NB4 (cell line): ENCODE data around the gene LANCL2.

Experiments
- POLR2A ChIP-seq: IDR thresholded peaks from 2 replicates; pipeline ENCODE4 v1.6.1; 2011; ENCODE audit warnings: mild to moderate bottlenecking; ENCODE audit not compliant: insufficient read length; ENCODE audit errors: extremely low read depth
- TF ChIP-seq, protein P1 (sequence below): IDR thresholded peaks from one replicate; pipeline ENCODE4 v1.5.1; 2012; ENCODE audit warnings: low read depth, low read length

DNA sequence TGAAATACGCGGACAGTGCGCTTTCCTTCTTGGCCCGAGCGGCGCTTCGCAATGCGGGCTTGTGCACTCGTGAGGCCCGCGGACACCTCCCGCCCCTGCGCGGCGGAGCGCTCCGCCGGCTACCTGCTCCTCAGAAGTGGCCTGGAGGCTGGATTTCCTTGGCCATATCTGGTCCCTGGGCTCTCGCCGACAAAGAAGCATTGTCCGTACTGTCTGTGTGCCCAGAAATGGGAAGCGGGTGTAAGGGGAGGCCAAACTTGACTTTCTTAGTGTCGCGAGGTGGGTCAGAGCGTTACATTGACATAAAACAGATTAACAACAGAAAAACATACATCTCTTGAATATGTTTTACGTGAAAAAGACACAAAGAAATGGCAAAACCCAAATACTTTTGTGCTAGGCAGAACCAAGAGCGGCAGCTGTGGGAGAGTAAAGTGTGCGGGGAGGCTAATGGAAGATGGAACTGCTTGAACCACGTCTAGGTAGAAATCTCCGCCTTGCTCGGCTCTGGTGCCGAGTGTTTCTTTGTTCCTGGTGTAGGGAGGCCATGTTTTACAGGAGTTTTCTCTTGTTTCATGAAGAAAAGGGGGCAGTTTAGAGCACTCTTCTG, 1.4 kb downstream of the LANCL2 start:
- TF ChIP-seq, protein P1, sequence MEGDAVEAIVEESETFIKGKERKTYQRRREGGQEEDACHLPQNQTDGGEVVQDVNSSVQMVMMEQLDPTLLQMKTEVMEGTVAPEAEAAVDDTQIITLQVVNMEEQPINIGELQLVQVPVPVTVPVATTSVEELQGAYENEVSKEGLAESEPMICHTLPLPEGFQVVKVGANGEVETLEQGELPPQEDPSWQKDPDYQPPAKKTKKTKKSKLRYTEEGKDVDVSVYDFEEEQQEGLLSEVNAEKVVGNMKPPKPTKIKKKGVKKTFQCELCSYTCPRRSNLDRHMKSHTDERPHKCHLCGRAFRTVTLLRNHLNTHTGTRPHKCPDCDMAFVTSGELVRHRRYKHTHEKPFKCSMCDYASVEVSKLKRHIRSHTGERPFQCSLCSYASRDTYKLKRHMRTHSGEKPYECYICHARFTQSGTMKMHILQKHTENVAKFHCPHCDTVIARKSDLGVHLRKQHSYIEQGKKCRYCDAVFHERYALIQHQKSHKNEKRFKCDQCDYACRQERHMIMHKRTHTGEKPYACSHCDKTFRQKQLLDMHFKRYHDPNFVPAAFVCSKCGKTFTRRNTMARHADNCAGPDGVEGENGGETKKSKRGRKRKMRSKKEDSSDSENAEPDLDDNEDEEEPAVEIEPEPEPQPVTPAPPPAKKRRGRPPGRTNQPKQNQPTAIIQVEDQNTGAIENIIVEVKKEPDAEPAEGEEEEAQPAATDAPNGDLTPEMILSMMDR: no peak
- no peak for TF ChIP-seq POLR2A
